ENCODE data around the gene ZBTB48.

Gene ZBTB48

GRCh38 chr1:6614019-6614928, 34.5 kb downstream of the ZBTB48 start:
- DNase-seq = no peak

GRCh38 chr1:6614929-6615785, 35.4 kb downstream of the ZBTB48 start:
- DNase-seq = peak; percentile 42

- no peak for DNase-seq
Measured at GRCh38 chr1:6619045-6619444, 39.3 kb downstream of the ZBTB48 start.

GRCh38 chr1:6621429-6622391, 41.9 kb downstream of the ZBTB48 start:
- no peak for DNase-seq

- no peak for DNase-seq
Measured at GRCh38 chr1:6622396-6623152, 42.8 kb downstream of the ZBTB48 start.

GRCh38 chr1:6623269-6623965, 43.6 kb downstream of the ZBTB48 start:
- no peak for DNase-seq

- peak; percentile 92 for DNase-seq
Measured at GRCh38 chr1:6624710-6625583, 45.2 kb downstream of the ZBTB48 start, which contains the start of gene THAP3. THAP3 (plus strand) TSS chr1:6624868; CDS start chr1:6625219, 351 bp downstream.

GRCh38 chr1:6625584-6626149, 45.9 kb downstream of the ZBTB48 start:
- DNase-seq = peak; percentile 72

- no peak for DNase-seq
Measured at GRCh38 chr1:6627031-6627430, 47.2 kb downstream of the ZBTB48 start.

GRCh38 chr1:6627841-6628545, 48.2 kb downstream of the ZBTB48 start:
- no peak for DNase-seq

GRCh38 chr1:6628971-6629479, 49.2 kb downstream of the ZBTB48 start:
- no peak for DNase-seq

- DNase-seq = no peak
Measured at GRCh38 chr1:6630027-6630426, 50.2 kb downstream of the ZBTB48 start.

- DNase-seq = no peak
Measured at GRCh38 chr1:6631058-6631457, 51.3 kb downstream of the ZBTB48 start.

GRCh38 chr1:6632588-6633514, 53.1 kb downstream of the ZBTB48 start:
- DNase-seq = no peak

- peak; percentile 42 for DNase-seq
Measured at GRCh38 chr1:6634371-6635052, 54.7 kb downstream of the ZBTB48 start.

GRCh38 chr1:6635161-6635909, 55.5 kb downstream of the ZBTB48 start:
- no peak for DNase-seq
